OCI-LY3 (cell line): ENCODE data around the gene CAMK1D.

ENCODE experiments used
- H2AFZ ChIP-seq: fragments of 200-600, 300-600 bp; shearing (Covaris generic); 2 replicates; pipeline ENCODE4 v1.6.0; 2014; ENCODE audit warnings: antibody characterized with exemption, low read depth, low read length
- H3K27ac ChIP-seq: fragments of 200-600, 300-600 bp; sonication (generic); 2 replicates; pipeline ENCODE4 v1.5.1; 2014; ENCODE audit warnings: mild to moderate bottlenecking, low read length, moderate library complexity, mixed read lengths
- H3K27me3 ChIP-seq: fragments of 200-600, 300-600 bp; sonication (generic); 2 replicates; pipeline ENCODE4 v1.6.1; 2014; ENCODE audit warnings: low read depth, low read length, mixed read lengths
- H3K36me3 ChIP-seq: fragments of 200-600, 300-600 bp; sonication (generic); replicated peaks from 2 replicates; pipeline ENCODE3; 2014; ENCODE audit warnings: low read depth, low read length, mixed read lengths
- H3K4me1 ChIP-seq: fragments of 300-600, 200-600 bp; sonication (generic); 2 replicates; pipeline ENCODE4 v1.6.1; 2014; ENCODE audit warnings: low read length, mixed read lengths
- H3K4me2 ChIP-seq: fragments of 200-600, 300-600 bp; sonication (generic); 2 replicates; pipeline ENCODE4 v1.6.1; 2014; ENCODE audit warnings: low read length, mixed read lengths
- H3K4me3 ChIP-seq: fragments of 300-600, 200-600 bp; sonication (generic); 2 replicates; pipeline ENCODE4 v1.5.1; 2014; ENCODE audit warnings: antibody characterized with exemption, mild to moderate bottlenecking, low read length, moderate library complexity
- H3K79me2 ChIP-seq: fragments of 300-600, 200-600 bp; shearing (Covaris generic); 2 replicates; pipeline ENCODE4 v1.6.1; 2014; ENCODE audit warnings: mild to moderate bottlenecking, low read length, mixed read lengths
- H3K9ac ChIP-seq: fragments of 300-600, 200-600 bp; shearing (Covaris generic); 2 replicates; pipeline ENCODE4 v1.6.0; 2014; ENCODE audit warnings: mild to moderate bottlenecking, low read length, moderate library complexity
- H3K9me3 ChIP-seq: fragments of 200-600, 300-600 bp; shearing (Covaris generic); 2 replicates; pipeline ENCODE4 v1.6.1; 2014; ENCODE audit warnings: low read length, mixed read lengths; ENCODE audit not compliant: insufficient read depth
- H4K20me1 ChIP-seq: fragments of 200-600, 300-600 bp; sonication (generic); 2 replicates; pipeline ENCODE4 v1.6.1; 2016; ENCODE audit warnings: low read length, mixed read lengths; ENCODE audit not compliant: insufficient read depth
- CTCF ChIP-seq: fragments of 200-600, 300-600 bp; sonication (generic); IDR thresholded peaks from 2 replicates; pipeline ENCODE4 v1.5.1; 2014; ENCODE audit warnings: antibody characterized with exemption, low read length, low read depth
- EZH2phosphoT487 ChIP-seq: fragments of 200-600 bp; shearing (Covaris generic); IDR thresholded peaks from 2 replicates; pipeline ENCODE4 v1.6.1; 2018; ENCODE audit warnings: antibody characterized with exemption, mixed run types, low read depth

Gene CAMK1D

GRCh38 chr10:12401466-12401865, 52.1 kb downstream of the CAMK1D start:
- H2AFZ ChIP-seq: no peak overlapping the region
- TF ChIP-seq CTCF (no peak), EZH2phosphoT487 (no peak)
- no peaks in the 10 kb centered on the region for H3K9me3 ChIP-seq
- H3K4me2 ChIP-seq: no peak overlapping the region
- peaks cover 65% of the 10 kb centered on the region for H4K20me1 ChIP-seq
- no peak overlapping the region for H3K27ac ChIP-seq
- peaks cover 7% of the 10 kb centered on the region for H3K36me3 ChIP-seq
- H3K9ac ChIP-seq: no peak overlapping the region
- H3K4me3 ChIP-seq: no peak overlapping the region
- H3K4me1 ChIP-seq: no peaks in the 10 kb centered on the region
- peaks cover 58% of the 10 kb centered on the region for H3K79me2 ChIP-seq
- no peaks in the 10 kb centered on the region for H3K27me3 ChIP-seq

GRCh38 chr10:12403119-12403518, 53.8 kb downstream of the CAMK1D start:
- H3K36me3 ChIP-seq: peaks cover 7% of the 10 kb centered on the region
- TF ChIP-seq CTCF (no peak), EZH2phosphoT487 (no peak)
- no peak overlapping the region for H3K4me2 ChIP-seq
- no peak overlapping the region for H3K4me3 ChIP-seq
- no peak overlapping the region for H2AFZ ChIP-seq
- no peak overlapping the region for H3K9ac ChIP-seq
- H3K27me3 ChIP-seq: no peaks in the 10 kb centered on the region
- H3K27ac ChIP-seq: no peak overlapping the region
- H3K9me3 ChIP-seq: no peaks in the 10 kb centered on the region
- no peaks in the 10 kb centered on the region for H3K4me1 ChIP-seq
- peaks cover 55% of the 10 kb centered on the region for H4K20me1 ChIP-seq
- H3K79me2 ChIP-seq: peaks cover 46% of the 10 kb centered on the region

GRCh38 chr10:12405342-12406320, 56.3 kb downstream of the CAMK1D start:
- no peaks in the 10 kb centered on the region for H3K27me3 ChIP-seq
- no peak overlapping the region for H3K27ac ChIP-seq
- H3K4me1 ChIP-seq: no peaks in the 10 kb centered on the region
- no peak overlapping the region for H3K9ac ChIP-seq
- no peak for TF ChIP-seq CTCF
- no peak for TF ChIP-seq EZH2phosphoT487
- H4K20me1 ChIP-seq: peaks cover 46% of the 10 kb centered on the region
- H2AFZ ChIP-seq: no peak overlapping the region
- H3K36me3 ChIP-seq: peaks cover 7% of the 10 kb centered on the region
- no peak overlapping the region for H3K4me3 ChIP-seq
- peaks cover 42% of the 10 kb centered on the region for H3K79me2 ChIP-seq
- H3K4me2 ChIP-seq: no peak overlapping the region
- no peaks in the 10 kb centered on the region for H3K9me3 ChIP-seq

- Histone ChIP-seq H2AFZ (no peak overlapping the region), H3K27me3 (no peaks in the 10 kb centered on the region), H3K4me2 (no peak overlapping the region), H3K36me3 (peaks cover 7% of the 10 kb centered on the region), H3K4me3 (no peak overlapping the region), H3K9ac (no peak overlapping the region), H4K20me1 (peaks cover 45% of the 10 kb centered on the region), H3K9me3 (no peaks in the 10 kb centered on the region), H3K27ac (no peak overlapping the region), H3K79me2 (peaks cover 44% of the 10 kb centered on the region), H3K4me1 (no peaks in the 10 kb centered on the region)
- no peak for TF ChIP-seq CTCF
- no peak for TF ChIP-seq EZH2phosphoT487
Observed at GRCh38 chr10:12406764-12407400, 57.5 kb downstream of the CAMK1D start.
